Endometrial microvascular endothelial cells (primary cell): ENCODE data around the gene SLC13A3. TPM values are rescaled to one million over a fixed set of nuclear protein-coding genes. Genes with fewer than 3 reads are reported as not detected.

ENCODE experiments used
- in situ Hi-C: cut with HindIII; loops from 2 replicates; pipeline ENCODE4 v1.10.0; 2017; ENCODE audit warnings: low sequenced_read_pairs, low pct_unique_long_range_greater_than_20kb; ENCODE audit errors: inconsistent ontology term
- total RNA-seq: library from RNA; depleted of rRNA; stranded (reverse); fragments of >200 nt; gene quantifications from one replicate; pipeline ENCODE4 v1.2.3, GENCODE V29; 2015; ENCODE audit errors: inconsistent ontology term

SLC13A3 gene
- total RNA-seq, 1 donor from 2014 or later: not detected

DNA sequence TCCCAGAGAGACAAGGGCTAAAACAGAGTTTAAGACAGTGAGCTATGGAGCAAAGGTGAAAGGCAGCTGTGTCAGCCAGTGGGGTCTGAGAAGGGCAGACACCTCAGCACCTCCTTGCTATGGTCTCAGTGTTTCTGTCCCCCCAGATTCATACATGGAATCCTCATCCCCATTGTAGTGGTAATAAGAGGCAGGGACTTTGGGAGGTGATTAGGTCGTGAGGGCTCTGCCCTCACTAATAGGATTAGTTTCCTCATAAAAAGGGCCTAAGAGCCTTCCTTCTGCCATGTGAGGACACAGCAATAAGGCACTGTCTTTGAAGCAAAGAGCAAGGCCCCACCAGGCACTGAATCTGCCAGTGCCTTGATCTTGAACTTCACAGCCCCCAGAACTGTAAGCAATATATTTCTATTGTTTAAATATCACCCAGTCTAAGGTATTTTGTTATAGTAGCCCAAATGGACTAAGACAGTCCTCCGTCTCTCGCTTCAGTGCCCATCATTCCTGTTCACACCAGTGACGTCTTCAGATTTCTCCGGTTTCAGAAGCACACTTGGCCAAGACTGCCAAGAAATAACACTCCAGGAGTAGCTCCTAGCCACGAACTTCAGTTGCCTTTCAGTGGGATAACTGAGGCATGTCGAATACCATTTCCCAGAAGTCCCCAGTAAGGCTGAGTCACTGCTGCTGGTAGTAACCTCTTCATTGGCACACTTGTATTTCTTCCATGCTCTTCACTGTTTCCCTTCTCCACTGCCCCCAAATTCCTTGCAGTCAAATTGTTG is 32.8 kb downstream of the SLC13A3 start:
- in situ Hi-C loops: no loop called here

DNA sequence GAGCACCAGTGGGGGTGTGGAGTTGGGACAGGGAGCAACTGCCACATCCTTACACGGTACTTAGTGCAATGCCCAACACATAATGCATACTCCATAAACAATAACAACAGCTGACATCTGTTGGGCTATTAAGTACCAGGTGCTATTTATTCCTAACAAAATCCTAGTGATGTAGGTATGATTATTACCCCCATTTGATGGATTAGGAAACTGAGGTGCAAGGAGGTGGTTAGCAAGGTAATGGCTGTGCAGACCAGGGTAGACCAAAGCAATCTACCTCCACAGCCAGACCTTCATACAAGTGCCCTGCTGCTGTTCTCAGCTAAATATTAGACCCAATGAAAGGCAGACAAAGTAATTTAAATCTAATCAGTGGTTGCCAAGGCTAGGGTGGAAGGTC is 36.8 kb downstream of the SLC13A3 start:
- in situ Hi-C loops: no loop called here

DNA sequence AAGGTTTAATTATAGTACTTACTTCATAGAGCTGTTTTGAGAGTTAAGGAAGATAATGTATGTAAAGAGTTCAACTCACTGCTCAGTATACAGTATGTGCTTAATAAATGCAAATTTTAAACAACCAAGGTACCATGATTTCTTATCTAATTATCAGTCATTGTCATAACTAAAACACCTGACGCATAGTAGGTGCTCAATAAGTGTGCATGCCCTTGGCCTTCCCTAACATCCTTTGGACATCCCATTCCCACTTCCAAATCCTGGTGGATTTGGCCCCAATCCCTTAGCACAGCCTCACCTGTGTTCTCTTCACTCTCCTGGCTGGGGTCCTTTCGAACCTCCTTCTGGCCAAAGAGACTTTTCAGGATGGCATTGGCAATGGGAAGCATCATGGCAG is 41.1 kb downstream of the SLC13A3 start:
- in situ Hi-C loops: no loop called here

DNA sequence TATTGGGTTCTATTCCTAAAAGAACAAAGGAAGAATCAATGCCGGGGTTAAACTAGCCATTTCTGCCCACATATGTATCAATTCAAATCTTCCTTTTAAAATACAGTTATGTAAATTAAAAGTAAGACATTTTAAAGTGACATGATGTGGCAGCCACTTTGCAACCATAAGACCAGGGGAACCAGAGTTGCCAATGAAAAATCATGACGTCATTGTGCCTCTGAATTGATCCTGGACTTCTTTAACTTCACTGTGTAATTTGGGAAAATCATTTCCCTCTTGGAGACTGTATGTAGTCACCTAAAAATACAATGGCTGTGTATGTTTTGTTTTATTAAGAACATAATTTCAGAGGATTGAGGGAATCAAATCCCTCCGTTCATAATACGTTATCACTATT is 42.2 kb downstream of the SLC13A3 start:
- in situ Hi-C loops: no loop called here

DNA sequence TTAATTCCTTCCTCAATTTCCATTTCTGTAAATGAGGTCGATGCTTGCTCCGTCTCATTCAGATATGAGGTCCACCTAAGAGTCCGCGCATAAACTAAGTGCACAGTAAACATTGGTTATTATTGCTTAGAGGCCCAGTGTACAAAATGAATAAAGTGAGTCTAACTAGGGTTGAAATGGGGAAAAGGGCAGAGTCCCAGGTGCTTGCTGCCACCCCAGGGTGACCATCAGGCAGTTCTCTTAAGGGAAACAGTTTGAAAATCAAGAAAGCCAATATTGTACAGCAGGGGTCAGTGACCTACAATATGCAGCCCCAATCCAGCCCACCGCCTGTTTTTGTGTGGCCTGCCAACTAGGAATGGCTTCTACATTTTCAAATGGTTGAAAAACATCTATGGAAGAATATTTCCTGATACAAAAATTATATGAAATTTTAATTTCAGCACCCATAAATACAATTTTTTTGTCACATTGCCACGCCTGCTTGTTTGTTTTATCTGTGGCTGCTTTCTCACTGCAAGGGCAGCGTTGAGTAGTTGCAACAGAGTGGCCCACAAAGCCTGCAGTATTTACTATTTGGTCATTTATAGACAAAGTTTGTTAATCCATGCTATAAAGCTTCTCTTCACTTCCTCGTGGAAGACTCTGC is 43.3 kb downstream of the SLC13A3 start:
- in situ Hi-C loops: no loop called here

DNA sequence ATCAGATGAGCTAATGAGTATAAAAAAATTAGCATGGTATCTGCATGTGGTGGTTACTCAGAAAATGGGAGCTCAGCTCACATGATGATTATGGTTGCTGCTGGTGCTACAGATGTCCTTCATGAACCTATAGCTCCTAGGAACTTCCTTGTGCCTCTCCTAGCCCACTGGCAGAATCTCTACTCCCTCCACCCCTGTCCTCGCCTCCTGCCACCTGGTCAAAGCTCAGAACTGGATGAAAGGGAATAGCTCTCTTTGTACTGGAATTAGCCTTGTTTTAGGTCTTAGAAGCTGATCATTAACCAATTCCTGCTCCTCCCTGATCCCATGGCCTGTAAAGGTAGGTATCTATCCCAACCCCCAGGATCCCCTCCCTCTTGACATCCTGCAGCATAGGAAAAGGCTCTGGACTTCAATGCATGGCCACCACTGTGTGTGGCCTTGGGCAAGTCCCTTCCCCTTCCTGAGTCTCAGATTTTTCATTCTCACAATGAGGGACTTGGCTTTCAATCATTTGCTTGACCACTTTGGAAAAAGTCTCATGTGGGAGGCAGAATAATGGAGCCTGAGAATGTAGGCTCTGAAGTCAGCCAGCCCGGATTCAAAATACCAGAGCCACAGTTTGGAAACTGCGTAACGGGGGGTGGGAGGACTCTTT is 43.9 kb downstream of the SLC13A3 start:
- in situ Hi-C loops: no loop called here

DNA sequence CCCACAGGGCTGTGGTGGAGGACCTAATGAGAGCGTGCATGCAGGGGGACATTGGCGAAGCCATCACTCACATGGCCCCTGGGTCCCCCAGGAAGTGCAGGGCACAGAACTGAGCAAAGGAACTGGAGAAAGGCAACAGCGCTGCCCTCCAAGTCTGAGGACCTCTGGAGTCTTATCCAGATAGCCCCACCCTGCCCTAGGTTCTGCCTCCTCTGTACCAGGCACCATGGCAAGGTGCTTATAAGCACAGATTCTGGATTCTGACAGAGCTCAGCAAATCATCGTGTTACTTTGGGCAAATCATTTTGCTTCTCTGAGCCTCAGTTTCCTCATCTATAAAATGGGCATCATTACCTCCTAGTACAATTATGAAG is 44.5 kb downstream of the SLC13A3 start:
- in situ Hi-C loops: no loop called here

DNA sequence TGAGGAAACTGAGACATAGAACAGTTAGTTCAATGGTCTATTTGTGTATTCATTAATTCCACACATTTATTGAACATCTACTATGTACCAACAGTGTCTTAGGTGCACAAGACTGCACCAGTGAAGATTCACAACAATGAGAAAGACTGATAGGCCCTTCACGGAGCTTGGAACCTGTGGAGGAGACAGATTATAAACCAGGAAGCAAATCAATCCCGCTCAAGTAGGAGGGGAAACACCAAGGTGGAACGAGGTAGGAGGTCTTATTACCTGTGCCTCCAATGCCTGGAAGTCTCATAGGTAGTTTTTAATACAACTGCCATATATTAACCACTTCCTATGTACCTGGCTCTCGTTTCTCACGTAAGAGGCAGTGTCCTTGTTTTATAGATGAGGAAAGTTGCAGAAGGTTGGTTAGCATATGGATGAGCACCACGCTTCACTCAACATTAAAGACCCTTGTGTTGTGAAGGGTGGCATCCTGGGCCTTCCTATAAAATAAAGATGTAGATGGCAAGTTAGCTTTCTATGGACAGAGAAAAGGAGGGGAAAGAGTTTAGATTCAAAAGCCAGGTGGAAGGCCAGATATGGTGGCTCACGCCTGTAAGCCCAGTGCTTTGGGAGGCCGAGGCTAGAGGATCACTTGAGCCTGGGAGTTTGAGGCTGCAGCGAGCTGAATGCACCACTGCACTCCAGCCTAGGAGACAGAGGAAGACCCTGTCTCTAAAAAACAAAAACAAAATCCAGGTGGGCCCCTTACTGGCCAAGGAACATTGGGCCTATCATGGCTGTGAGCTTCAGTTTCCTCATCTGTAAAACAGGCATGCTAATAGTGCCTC is 45.1 kb downstream of the SLC13A3 start:
- in situ Hi-C loops: no loop called here

DNA sequence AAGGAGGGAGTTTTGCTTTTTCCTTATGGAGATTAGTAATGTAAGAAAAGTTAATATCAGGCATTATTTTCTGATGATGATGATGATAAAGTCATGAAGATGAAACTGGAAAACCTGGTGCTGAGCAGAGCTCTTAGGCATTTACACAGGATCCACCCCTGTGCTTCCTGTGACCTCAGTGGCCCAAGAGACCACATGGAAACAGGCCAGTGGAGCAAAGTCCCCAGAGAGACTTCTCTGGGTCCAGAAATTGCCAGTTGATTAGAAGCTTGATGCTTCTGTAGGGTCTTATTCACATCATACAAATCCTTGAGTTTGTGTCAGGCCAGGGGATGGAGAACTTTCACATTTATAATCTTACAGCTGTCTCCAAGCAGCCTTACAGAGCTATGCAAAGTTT is 46.1 kb downstream of the SLC13A3 start:
- in situ Hi-C loops: no loop called here

DNA sequence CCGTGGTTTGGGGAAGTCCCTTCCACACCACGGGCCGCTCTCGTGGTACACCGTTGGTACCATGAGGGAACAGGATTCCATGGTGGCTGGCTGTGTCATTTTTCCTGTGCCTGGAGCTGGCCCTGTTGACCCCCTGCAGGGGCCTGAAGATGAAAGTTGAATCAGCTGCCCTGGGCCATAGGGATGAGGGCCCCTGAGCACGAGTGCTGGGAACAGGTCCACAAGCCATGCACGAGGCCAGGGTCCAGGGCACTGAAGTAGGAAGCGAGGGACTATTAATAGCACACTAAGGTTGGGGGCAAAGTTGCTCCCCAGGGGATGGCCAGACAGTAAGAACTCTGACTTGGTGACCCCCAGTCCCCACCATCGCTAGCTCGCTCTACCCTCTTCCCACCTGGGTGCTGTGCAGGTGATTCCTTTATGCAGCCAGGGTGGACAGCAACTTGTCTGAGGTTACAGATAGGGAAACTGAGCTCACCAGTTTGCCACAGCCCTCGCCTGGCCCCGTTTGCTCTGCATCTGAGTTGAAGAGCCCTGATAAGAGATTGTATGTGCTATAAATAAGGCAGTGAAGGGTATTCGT is 46.6 kb downstream of the SLC13A3 start:
- in situ Hi-C loops: no loop called here

DNA sequence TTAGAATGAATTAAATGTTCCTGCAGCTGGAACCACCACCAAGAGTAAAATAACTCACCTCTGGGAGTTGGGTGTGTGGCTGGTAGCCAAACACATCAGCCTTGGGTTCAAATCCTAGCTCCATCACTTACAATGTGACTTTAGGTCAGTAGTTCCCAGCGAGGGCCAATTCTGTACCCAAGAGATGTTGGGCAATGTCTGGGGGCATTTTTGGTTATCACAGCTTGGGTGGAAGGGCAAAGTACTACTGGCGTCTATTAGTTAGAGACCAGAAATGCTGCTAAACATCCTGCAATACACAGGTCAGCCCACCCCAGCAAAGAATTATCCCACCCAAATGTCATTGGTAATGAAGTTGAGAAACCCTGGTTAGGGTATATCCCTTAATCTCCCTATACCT is 48.8 kb downstream of the SLC13A3 start:
- in situ Hi-C loops: no loop called here

DNA sequence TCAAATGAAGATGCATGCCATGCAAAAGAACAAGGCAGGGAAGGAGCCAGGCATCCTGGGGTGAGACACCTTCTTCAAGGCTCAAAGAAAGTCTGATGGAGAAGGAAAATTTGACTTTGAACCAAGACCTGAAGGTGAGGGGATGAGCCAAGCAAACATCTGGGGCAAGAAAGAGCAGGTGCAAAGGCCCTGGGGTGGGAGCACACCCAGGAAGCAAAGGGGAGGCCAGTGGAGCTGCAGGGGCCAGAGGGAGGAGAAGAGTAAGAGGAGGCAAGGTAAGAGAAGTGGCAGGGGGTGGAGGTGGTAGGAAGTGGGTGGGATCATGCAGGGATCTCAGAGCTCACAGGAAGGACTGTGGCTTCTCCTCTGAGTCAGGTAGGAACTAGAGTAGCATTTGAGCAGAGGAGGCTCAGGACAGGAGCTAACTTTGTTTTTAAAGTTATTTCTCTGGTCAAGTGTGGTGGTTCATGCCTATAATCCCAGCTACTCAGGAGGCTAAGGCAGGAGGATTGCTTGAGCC is 49.6 kb downstream of the SLC13A3 start:
- in situ Hi-C loops: no loop called here

DNA sequence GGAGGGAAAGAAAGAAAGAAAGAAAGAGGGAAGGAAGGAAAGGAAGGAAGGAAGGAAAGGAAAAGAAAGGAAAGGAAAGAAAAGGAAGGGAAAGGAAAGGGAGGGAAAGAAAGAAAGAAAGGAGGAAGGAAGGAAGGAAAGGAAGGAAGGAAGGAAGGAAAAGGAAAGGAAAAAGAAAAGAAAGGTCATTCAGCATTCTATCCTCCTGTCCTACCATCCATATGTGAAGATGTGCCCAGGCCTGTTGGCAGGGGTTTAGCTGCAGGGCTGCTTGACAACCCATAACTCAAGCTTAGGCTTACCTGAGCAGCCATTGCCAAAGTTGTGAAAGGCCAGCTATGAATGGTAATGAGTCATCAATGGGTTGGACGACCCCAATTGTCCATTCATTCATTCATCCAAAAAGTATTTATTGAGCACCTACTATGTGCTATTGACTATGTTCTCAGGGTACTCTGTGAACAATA is 50.9 kb downstream of the SLC13A3 start:
- in situ Hi-C loops: no loop called here

DNA sequence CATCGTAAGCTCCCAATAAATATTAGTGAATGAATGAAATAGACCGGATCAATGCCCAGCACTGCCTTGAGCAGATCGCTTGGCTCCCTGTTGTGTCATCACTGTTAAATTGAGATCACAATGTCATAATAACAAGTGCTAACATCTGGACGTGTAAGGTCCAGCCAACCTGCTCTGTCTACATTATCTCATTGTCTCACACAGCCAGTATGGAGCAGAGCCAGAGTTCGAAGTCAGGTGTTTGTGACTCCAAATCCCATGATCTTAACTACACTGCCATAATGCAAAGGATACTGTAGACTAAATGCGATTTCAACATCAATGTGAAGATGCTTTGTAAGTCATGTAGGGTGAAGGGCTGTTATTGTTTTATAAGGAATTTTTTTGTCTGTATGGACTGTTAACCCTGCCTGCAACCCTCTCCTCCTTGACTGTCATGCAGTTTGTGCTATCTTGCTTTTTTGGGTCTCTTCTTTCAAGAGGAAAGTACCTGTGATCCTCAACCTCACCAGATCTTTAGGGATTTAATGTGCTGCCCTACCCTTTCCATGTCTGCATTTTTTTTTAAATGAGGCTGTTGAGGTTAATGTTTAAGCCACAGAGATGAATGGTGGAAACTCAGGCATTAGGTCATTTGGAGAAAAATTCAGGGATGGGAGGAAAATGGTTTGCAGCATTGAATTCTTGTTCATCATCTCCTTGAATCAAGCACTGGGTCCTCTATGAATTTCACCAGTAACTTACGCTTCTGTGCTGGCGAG is 51.9 kb downstream of the SLC13A3 start:
- in situ Hi-C loops: no loop called here

DNA sequence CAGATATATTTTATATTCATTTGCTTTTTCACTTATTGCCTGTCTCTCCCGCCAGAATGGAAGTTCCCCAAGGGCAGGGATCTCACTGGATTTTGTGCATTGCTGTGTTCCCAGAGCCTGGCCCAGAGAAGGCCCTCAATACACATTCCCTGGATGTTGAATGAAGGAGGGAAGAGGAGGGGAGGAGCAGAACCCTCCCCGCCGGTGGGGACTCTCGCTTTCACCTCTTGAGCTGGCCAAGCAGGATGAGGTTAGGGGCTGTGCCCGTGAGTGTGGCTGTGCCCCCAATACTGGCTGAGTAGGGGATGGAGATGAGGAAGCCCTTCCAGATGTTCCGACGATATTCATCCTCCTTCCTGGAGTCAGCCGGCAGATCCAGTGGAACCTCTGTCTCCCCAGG is 55.3 kb downstream of the SLC13A3 start:
- in situ Hi-C loops: no loop called here

DNA sequence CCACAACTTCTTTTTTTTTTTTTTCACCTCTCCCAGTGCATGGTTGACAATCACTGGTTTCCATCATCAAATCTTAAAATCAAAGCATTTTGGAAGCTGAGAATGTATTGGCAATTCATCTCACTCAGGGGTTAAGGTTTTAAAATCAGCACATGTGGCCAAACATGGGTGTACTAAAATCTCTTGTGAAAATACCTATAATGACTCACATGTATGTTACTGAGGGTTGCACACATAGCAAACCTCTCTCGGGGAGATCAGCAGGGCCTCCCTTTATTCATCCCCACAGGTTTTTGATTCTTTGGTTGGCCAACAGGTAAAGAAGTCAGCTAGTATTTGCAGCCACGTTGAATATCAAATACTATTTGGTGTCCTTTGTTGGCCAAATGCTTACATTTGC is 56.5 kb downstream of the SLC13A3 start:
- in situ Hi-C loops: no loop called here

DNA sequence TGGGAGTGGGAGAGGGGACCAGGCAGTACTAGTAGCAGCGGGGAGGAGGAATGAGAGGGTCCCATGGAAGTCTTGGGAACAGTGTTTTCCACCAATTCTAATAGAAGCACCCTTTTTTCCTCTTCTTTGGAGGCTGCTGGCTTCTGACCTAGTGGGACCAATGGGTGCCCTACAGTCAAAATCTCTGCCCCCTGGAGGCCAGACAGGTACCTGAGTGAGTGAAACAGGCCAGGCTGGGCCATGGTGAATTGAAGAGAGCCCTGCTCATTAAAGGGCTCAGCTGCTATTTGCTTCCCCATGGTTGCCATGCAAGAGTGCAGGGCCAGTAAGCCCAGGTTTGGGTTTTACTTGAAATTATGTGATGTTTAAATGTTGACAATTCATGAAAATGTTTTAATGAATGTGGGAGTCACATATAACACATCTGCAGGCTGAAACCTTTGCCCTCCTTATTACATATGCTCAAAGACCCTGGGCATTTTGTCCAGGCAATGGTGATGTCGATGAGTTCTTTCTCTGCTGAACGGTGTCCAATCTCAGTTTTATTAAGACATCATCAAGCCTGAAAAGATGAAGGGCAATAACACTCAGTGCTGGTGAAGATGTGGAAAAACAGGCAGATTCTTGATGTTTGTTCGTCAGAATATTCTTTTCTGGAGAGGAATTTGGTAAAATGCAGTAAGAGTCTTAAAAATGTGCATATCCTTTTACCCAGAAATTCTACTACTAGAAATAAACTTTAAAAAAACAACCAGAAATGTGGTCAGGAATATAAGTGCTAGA is 58.5 kb downstream of the SLC13A3 start:
- in situ Hi-C loops: no loop called here
